Neural progenitor cell (in vitro differentiated cells): Measurements from ENCODE around the gene ZNF84.

ENCODE experiments used
- EZH2 ChIP-seq: fragments of 200-600 bp; sonication (generic); IDR thresholded peaks from 2 replicates; pipeline ENCODE4 v1.6.1; 2017; ENCODE audit warnings: antibody characterized with exemption, mild to moderate bottlenecking, moderate library complexity
- EZH2phosphoT487 ChIP-seq: fragments of 200-600 bp; sonication (generic); IDR thresholded peaks from 2 replicates; pipeline ENCODE4 v1.6.1; 2017; ENCODE audit warnings: antibody characterized with exemption
- TF ChIP-seq, protein P1 (sequence below): fragments of 200-600 bp; sonication (generic); IDR thresholded peaks from 2 replicates; pipeline ENCODE4 v1.5.1; 2017; ENCODE audit warnings: antibody characterized with exemption, mild to moderate bottlenecking

- TF ChIP-seq, protein P1, sequence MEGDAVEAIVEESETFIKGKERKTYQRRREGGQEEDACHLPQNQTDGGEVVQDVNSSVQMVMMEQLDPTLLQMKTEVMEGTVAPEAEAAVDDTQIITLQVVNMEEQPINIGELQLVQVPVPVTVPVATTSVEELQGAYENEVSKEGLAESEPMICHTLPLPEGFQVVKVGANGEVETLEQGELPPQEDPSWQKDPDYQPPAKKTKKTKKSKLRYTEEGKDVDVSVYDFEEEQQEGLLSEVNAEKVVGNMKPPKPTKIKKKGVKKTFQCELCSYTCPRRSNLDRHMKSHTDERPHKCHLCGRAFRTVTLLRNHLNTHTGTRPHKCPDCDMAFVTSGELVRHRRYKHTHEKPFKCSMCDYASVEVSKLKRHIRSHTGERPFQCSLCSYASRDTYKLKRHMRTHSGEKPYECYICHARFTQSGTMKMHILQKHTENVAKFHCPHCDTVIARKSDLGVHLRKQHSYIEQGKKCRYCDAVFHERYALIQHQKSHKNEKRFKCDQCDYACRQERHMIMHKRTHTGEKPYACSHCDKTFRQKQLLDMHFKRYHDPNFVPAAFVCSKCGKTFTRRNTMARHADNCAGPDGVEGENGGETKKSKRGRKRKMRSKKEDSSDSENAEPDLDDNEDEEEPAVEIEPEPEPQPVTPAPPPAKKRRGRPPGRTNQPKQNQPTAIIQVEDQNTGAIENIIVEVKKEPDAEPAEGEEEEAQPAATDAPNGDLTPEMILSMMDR: no peak
- no peak for TF ChIP-seq EZH2phosphoT487
- TF ChIP-seq EZH2: no peak
Measured at GRCh38 chr12:133058203-133059113, 21.1 kb downstream of the ZNF84 start.
